T-helper 1 cell treated with Interleukin-12 subunit alpha and Interleukin-12 subunit beta and Interleukin-4 antibody, amounts not matched to agents 30 ng/mL and 1 ng/mL, for 36 hours (primary cell): ENCODE data around the gene FAAP20. TPM values are rescaled to one million over a fixed set of nuclear protein-coding genes. Genes with fewer than 3 reads are reported as not detected.

Experiments used
- intact Hi-C: fragments of 100-400 bp; cut with micrococcal nuclease; formaldehyde crosslinking; loops from one replicate; pipeline ENCODE4 v1.15.1; 2024
- total RNA-seq: library from RNA; stranded (reverse); gene quantifications from 2 replicates; pipeline ENCODE4 v1.2.3, GENCODE V29; 2022

The FAAP20 gene
- total RNA-seq, 1 donor from 2014 or later, result 42.6 TPM

DNA sequence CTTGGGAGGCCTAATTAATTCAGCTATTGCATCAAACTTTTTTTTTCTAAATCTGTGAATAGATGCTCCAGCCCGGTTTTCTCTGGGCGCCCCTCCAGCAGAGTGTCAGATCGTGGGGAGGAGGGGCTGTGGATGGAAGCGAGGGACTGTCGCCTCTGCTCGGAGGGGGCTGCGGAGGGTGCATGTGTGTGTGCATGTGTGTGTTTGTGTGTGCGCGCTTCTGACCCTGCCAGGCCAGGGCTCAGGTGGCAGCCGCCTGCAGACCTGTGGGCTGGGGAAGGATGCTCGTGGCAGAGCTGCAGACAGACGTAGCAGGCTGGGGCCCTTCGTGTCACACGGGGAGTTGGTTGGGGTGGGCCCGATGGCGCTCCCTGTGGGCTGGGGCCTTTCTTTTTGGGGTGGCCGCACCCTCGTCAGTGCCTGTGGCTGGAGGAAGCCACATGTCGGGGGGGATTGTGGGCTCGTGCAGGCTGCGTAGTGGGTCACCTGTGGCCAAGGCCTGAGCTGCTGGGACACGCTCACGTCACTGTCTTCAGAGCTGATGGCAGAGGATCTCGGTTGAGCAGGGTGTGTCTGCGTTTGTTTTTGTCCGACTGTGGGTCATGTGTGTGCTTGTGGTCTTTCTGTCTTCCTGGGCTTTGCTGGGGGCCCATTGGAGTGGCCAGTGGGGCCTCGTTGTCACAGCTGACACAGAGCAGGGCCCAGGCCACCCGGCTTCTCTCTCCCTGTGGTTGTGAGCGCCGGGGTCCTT is 36.4 kb upstream of the FAAP20 start:
- intact Hi-C loops, result no loop called here

DNA sequence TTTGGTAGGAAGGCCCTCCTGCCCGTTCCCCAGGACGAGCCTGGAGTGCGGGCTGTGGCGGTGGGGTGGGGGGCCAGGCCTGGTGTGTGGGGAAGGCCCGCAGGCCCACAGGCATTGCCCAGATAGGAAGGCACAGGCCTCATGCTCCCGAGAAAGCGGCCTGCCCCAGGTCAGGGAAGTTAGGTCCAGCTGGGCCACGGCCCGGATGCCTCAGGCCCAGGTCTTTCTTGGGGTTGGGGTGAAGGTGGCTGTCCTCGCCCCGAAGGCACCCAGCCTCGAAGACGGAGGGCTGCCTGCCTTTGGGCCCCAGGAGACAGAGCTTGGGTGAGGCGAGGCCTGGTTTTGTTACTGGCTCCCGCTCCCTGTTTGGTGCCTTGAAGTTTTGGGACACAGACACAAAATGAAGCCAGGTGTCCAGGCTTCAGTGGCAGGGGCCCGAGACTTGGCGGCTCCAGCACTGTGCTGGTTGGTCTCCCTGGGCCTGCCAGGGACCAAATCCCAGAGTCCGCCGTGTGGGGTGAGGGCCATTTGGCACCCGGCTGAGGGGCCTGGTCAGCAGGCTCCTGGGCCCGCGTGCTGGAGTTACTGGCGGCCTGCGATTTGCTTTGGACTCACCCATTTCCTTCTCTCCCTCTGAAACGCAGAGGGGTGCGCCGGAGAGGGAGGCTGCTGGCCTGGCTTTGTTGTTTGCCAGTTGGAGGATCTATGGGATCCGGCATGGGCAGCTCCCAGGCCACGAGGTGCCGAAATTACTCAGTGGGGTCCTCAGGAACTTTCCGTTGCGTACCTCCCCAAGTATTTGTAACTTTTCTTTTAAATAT is 35.5 kb upstream of the FAAP20 start:
- intact Hi-C loops, result no loop called here

DNA sequence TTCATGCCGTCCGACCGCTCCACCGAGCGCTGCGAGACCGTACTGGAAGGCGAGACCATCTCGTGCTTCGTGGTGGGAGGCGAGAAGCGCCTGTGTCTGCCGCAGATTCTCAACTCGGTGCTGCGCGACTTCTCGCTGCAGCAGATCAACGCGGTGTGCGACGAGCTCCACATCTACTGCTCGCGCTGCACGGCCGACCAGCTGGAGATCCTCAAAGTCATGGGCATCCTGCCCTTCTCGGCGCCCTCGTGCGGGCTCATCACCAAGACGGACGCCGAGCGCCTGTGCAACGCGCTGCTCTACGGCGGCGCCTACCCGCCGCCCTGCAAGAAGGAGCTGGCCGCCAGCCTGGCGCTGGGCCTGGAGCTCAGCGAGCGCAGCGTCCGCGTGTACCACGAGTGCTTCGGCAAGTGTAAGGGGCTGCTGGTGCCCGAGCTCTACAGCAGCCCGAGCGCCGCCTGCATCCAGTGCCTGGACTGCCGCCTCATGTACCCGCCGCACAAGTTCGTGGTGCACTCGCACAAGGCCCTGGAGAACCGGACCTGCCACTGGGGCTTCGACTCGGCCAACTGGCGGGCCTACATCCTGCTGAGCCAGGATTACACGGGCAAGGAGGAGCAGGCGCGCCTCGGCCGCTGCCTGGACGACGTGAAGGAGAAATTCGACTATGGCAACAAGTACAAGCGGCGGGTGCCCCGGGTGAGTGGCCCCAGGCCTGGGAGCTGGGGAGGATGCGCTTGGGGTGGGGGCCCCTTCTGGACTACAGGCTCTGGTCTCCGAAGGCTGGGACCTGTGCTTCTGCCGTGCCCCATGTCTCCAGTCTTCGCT is 34.7 kb upstream of the FAAP20 start:
- intact Hi-C loops, result no loop called here

DNA sequence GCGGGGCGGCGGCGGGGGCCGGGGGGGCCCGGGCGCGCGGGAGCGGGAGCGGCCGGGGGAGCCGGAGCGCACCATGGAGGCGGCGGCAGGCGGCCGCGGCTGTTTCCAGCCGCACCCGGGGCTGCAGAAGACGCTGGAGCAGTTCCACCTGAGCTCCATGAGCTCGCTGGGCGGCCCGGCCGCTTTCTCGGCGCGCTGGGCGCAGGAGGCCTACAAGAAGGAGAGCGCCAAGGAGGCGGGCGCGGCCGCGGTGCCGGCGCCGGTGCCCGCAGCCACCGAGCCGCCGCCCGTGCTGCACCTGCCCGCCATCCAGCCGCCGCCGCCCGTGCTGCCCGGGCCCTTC is 34.1 kb upstream of the FAAP20 start:
- intact Hi-C loops, result no loop called here

- intact Hi-C loops, result no loop called here
Observed at GRCh38 chr1:2228157-2228594, 33.6 kb upstream of the FAAP20 start, which contains the start of gene SKI. Gene SKI, plus strand, starts transcription at chr1:2228319. Its CDS starts 448 bp downstream, at chr1:2228767.

DNA sequence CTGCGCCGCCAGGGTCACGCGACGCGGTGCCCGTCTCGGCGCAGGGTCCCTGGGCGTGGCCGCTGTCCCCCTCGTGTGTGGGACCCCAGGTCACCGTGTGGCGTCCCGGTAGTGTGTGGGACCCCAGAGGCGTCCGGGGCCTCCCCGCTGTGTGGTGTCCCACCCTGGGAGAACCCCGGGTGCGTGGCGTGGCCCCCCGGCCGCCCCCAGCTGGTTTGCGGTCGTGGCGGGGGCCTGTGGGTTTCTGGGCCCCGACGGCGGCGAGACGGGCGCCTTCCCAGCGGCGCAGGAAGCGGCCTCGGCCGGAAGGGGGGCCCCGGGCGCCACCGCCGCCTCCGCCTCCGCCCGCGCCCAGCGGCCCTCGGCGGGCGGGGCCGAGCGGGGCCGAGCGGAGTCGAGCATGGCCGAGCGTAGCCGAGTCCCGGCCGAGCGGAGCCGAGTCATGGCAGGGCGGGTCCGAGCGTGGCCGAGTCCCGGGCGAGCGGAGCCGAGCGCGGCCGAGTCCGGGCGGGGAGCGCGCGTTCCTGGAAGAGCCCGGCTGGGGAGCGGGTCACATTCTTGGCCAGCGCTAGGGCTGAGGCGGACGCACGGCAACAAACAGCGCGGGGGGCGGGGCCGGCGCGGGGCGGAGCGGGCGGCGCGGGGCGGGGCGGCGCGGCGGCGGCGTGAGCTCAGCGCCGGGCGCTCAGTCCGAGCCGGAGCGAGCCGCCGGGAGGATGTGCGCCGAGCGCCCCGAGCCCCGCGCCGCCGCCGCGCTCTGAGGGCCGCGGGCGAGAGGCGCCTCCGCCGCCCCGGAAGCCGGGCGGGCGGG is 33.0 kb upstream of the FAAP20 start:
- intact Hi-C loops, result loop anchor here (1.0 kb wide), 2 partner anchors 22 to 321 kb away; no protein-coding TSS in a partner anchor

GRCh38 chr1:2226525-2227345 is 32.2 kb upstream of the FAAP20 start:
- intact Hi-C loops, result loop anchor here (1.0 kb wide), 2 partner anchors 21 to 322 kb away; no protein-coding TSS in a partner anchor

DNA sequence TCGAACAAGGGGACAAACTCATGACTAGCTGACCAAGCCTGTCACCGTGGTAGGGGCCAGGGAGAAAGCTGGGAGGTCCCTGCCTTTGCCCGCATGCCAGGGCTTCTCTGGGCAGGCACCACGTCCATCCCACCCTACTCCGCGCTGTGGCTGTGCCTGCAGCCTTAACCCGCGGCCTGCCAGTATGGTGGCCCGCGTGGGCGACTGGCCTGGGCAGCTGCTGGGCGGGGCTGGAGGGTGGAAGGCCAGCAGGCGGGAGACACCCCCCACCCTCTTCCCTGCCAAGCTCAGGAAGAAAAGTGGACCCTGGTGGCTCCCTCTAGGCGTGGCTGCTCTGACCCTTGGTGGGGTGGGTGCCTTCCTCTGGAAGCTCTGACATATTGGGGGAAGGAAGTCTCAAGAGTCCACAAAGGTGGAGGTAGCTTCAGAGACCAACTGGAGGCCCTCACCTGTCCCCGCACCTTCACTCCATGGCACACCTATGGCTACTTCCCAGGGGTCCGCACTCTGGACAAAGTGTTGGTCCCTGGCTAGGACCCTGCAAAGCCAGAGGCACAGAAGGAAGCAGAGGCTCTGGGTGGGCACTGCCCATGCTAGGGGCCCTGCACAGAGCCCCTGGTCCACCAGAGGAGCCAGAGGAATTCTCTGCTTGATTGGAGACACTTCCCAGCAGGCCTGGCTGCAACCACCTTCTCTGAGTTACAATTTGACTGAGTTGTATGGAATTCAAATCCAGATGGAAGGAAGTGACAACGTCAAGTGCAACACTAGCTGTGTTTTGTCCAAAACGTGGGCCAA is 30.3 kb upstream of the FAAP20 start:
- intact Hi-C loops, result loop anchor here (1.0 kb wide), 1 partner anchor 11 kb away; no protein-coding TSS in a partner anchor

DNA sequence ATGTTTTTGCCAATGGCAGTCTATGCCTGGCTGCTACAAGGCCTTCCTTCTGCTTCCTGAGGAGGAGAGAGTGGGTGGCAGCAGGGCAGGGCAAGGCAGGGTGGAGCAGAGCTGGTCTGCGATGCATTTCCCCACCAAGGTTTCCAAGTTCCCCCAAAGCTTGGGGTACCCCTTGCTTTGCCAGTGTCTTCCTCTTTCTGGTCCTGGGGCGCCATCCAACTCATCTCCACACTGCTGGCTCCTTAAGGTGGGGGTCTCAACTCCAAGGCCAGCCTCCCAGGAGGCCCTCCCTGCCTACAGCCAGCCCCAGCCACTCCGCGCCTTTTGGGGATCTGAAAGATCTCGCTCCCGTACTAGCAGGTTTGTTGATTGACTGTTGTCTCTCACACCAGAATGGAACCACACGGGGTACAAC is 29.6 kb upstream of the FAAP20 start:
- intact Hi-C loops, result no loop called here

DNA sequence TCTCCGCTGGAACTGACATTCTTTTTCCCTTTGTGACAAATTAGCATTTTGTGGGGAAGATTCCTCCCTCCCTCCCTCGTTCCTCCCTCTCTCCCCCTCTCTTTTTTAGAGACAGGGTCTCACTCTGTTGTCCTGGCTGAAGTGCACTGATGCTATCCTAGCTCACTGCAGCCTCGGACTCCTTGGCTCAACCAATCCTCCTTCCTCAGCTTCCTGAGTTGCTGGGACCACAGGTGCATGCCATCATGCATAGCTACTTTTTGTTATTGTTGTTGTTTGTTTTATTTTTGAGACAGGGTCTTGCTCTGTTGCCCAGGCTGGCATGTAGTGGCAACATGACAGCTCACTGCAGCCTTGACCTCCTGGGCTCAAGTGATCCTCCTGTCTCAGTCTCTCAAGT is 26.7 kb upstream of the FAAP20 start:
- intact Hi-C loops, result no loop called here

DNA sequence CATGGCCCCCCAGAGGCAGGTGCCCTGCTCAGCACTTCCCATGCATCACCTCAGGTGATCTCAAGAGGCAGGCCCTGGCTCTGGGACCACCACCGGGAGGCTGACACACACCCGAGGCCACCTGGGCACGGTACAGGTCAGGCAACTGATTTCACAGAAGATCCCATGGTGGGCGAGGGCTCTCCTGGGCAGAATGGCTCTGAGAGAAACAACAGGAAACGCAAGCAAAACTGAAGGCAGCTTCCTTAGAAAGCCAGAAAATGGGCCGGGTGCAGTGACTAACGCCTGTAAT is 22.1 kb upstream of the FAAP20 start:
- intact Hi-C loops, result no loop called here

GRCh38 chr1:2215909-2216766 is 21.6 kb upstream of the FAAP20 start:
- intact Hi-C loops, result no loop called here

DNA sequence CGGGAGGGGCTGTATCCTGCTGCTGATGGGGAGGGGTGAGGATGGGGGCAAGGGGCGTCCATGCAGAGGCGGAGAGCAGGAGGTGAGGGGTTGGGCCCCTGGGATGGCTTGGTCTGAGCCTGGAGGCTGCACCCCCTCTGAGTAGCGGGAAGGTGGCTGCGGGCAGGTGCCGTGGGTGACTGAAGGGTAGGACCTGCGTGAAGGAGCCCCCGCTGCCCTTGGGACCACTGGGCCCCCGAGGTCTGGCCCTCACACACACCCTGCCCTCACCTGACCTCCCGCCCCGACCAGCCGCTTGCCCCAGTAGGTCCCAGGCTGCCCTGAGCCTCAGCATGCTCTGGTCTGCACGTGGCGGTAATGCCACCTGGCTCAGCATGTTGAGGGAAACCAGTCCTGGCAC is 20.8 kb upstream of the FAAP20 start:
- intact Hi-C loops, result no loop called here

DNA sequence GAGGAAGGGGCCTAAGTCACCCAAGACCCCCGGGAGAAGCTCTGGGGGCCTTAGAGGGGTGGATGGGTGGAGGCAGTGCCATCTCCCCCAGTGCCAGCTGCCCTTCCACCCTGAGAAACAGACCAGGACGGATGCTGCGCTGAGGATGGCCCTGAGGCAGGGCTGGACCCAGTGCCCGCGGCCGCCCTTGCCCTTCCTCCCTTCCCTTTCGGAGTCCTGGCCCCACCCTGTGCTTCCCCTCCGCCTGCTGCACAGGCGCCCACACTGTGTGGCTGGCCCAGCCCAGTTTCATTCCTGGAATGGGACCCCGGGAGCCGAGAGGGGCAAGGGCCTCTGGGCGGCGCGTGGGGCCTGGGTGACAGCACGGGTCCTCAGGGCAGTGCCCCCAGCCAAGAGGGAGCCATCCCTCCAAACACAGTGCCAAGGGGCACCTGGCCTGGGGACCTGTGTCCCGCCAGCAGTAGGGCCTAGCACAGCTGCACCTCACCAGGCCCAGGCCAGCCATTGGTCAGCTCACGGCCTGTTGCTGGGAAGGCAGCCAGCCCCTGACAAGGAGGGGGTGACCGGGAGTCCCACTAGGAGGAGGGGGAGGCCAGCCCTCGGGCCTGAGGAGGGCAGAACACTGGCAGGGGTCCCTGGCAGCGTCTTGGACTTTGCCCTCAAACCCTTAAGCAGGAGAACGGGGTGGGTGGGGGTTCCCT is 20.1 kb upstream of the FAAP20 start:
- intact Hi-C loops, result loop anchor here (1.0 kb wide), 1 partner anchor 11 kb away; no protein-coding TSS in a partner anchor

DNA sequence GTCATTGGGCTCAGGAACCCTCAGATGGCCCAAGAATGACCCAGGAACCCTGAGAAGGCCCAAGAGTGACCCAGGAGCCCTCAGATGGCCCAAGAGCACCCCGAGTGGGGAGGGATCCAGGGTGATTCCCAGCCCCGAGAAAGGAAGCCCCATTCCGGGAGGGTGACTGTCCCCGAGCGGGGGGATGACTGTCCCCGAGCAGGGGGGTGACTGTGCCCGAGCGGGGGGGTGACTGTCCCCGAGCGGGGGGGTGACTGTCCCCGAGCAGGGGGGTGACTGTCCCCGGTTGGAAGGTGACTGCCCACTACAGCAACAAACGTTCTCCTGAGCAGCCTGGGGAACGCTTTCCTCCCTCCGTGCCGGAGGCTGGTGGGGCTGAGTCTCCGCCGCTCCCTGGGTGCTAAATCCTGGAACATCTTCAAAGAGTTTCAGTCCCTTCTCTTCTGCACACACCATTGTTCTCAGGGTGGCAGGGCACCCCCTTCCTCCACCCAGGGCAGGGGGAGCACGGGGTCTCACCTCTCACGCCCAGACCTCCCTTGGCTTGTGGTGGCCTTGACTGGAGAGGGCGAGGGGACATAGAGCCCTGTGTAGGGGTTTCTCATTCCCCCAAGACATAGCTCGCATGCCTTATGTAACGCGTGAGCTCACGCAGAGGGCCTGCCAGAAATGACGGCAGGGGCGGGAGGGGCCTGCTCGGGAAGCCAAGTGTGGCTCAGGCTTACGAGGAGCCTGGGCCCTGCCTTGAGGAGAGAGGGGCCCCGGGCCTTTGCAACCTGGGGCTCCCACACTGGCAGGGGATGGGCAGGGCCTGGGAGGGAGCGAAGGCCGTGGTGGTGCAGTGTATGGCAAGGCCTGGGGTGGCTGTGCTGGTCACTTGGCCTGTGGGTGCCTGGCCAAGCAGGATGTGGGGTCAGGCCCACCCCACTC is 19.3 kb upstream of the FAAP20 start:
- intact Hi-C loops, result loop anchor here (1.0 kb wide), 1 partner anchor 11 kb away; no protein-coding TSS in a partner anchor
